Stimulated activated CD4-positive, alpha-beta T cell treated with anti-CD3 and anti-CD28 coated beads, Interleukin-12 subunit alpha, Interleukin-12 subunit beta, amount 100 ng/mL, for 4 hours (primary cell): ENCODE measurements around the gene RABEPK.
"Not testable (repeated sequence)": the region's sequence is repeated elsewhere in the genome, so short reads cannot be mapped to it uniquely, and the experiment has no call there.

ENCODE experiments used
- DNase-seq: peaks from one replicate; pipeline ENCODE4 v3.0.0-alpha.2; 2020

The RABEPK gene

GRCh38 chr9:125255781-125256391 is 55.5 kb downstream of the RABEPK start:
- DNase-seq = no peak

- no peak for DNase-seq
Measured at GRCh38 chr9:125258160-125258785, 57.9 kb downstream of the RABEPK start.

GRCh38 chr9:125258832-125259534 is 58.6 kb downstream of the RABEPK start:
- DNase-seq = no peak

GRCh38 chr9:125260561-125260960 is 60.2 kb downstream of the RABEPK start:
- DNase-seq = no peak

GRCh38 chr9:125261501-125262293 is 61.4 kb downstream of the RABEPK start, which contains the start of gene GAPVD1:
GAPVD1 (plus strand) TSS chr9:125261826; CDS start chr9:125298922, 37,096 bp downstream.
- DNase-seq = peak; percentile 83

- DNase-seq = no peak
Measured at GRCh38 chr9:125262294-125262991, 62.1 kb downstream of the RABEPK start.

GRCh38 chr9:125264068-125264467 is 63.7 kb downstream of the RABEPK start:
- DNase-seq = not testable (repeated sequence)

- no peak for DNase-seq
Measured at GRCh38 chr9:125268394-125269013, 68.2 kb downstream of the RABEPK start.

GRCh38 chr9:125269014-125269397 is 68.7 kb downstream of the RABEPK start:
- DNase-seq = no peak

- no peak for DNase-seq
Measured at GRCh38 chr9:125271081-125271480, 70.7 kb downstream of the RABEPK start.

GRCh38 chr9:125272697-125273096 is 72.4 kb downstream of the RABEPK start:
- DNase-seq = no peak

GRCh38 chr9:125276771-125277170 is 76.4 kb downstream of the RABEPK start:
- DNase-seq = no peak

- DNase-seq = no peak
Measured at GRCh38 chr9:125277411-125277810, 77.1 kb downstream of the RABEPK start.

GRCh38 chr9:125280945-125281344 is 80.6 kb downstream of the RABEPK start:
- no peak for DNase-seq
